GM12874 (cell line): ENCODE measurements around the gene CREB3.

Experiments
- CTCF ChIP-seq: IDR thresholded peaks from 2 replicates; pipeline ENCODE4 v1.5.1; 2011; ENCODE audit warnings: low read depth, mild to moderate bottlenecking, control low read depth, low read length, moderate library complexity; ENCODE audit not compliant: insufficient read depth

The CREB3 gene

GRCh38 chr9:35771534-35771933 lies 39.1 kb downstream of the CREB3 start:
- no peak for TF ChIP-seq CTCF

GRCh38 chr9:35771943-35772342 lies 39.5 kb downstream of the CREB3 start:
- no peak for TF ChIP-seq CTCF

GRCh38 chr9:35774907-35775635 lies 42.6 kb downstream of the CREB3 start:
- no peak for TF ChIP-seq CTCF

GRCh38 chr9:35776018-35776417 lies 43.6 kb downstream of the CREB3 start:
- no peak for TF ChIP-seq CTCF

- TF ChIP-seq CTCF: no peak
These were observed 46.0 kb downstream of the CREB3 start for GRCh38 chr9:35778496-35778895.

GRCh38 chr9:35781066-35781465 lies 48.6 kb downstream of the CREB3 start:
- TF ChIP-seq CTCF: no peak

GRCh38 chr9:35783418-35783817 lies 51.0 kb downstream of the CREB3 start:
- TF ChIP-seq CTCF: no peak
